A673 (cell line): ENCODE results near the gene SERPINH1.

Source experiments
- EZH2 ChIP-seq: fragments of 200-600 bp; sonication (generic); IDR thresholded peaks from 2 replicates; pipeline ENCODE4 v1.6.1; 2017; ENCODE audit warnings: borderline replicate concordance, low read depth, mild to moderate bottlenecking, mixed read lengths, antibody characterized with exemption, low read length; ENCODE audit not compliant: poor library complexity, severe bottlenecking
- TF ChIP-seq, protein P1 (sequence below): fragments of 300-800, 200-600 bp; sonication (generic); conservative IDR thresholded peaks from 2 replicates; pipeline ENCODE4 v1.5.1; 2017; ENCODE audit warnings: low read depth, mild to moderate bottlenecking, antibody characterized with exemption, low read length, moderate library complexity, mixed read lengths

DNA sequence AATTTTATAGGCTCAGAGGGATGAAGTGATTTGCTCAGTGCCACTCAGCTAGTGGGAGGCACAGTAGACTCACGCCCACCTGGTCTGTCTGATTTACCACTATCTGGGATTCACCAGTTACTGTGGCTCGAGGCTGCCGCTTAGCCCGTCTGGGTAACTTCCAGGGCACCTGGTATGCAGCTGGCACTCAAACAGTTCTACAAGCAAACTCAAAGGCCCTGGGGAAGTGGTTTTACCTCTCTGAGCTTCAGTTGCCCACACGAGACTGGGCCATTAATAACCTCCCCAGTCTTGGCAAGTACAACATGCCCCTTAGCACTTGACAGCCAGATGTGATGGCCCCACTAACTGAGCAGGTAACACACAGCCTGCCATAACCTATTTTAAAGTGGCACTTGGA is 38.9 kb upstream of the SERPINH1 start:
- TF ChIP-seq, protein P1, sequence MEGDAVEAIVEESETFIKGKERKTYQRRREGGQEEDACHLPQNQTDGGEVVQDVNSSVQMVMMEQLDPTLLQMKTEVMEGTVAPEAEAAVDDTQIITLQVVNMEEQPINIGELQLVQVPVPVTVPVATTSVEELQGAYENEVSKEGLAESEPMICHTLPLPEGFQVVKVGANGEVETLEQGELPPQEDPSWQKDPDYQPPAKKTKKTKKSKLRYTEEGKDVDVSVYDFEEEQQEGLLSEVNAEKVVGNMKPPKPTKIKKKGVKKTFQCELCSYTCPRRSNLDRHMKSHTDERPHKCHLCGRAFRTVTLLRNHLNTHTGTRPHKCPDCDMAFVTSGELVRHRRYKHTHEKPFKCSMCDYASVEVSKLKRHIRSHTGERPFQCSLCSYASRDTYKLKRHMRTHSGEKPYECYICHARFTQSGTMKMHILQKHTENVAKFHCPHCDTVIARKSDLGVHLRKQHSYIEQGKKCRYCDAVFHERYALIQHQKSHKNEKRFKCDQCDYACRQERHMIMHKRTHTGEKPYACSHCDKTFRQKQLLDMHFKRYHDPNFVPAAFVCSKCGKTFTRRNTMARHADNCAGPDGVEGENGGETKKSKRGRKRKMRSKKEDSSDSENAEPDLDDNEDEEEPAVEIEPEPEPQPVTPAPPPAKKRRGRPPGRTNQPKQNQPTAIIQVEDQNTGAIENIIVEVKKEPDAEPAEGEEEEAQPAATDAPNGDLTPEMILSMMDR, result no peak
- no peak for TF ChIP-seq EZH2
